Liver (tissue), 3 donors: ENCODE data around the gene NCOA3.

ENCODE experiments used
- CTCF ChIP-seq: fragments of 150-350 bp; IDR thresholded peaks from 2 replicates; pipeline ENCODE4 v1.5.1; 2017; ENCODE audit warnings: improper control_type of control experiment, low read depth, low read length; ENCODE audit not compliant: missing input control
- GABPA ChIP-seq, 2 donors: IDR thresholded peaks in 1 of 2; conservative IDR thresholded peaks in 1 of 2; 2 replicates each; pipeline ENCODE4 v1.6.1; 2016; ENCODE audit warnings: antibody characterized with exemption in 2 of 2, mild to moderate bottlenecking in 1 of 2, moderate library complexity in 1 of 2
- HNF4A ChIP-seq, 2 donors: conservative IDR thresholded peaks; 2 replicates each; pipeline ENCODE4 v1.6.1; 2016; ENCODE audit warnings: antibody characterized with exemption in 2 of 2, mild to moderate bottlenecking in 2 of 2
- donor health status: healthy.
- donor health status: healthy.

- TF ChIP-seq CTCF (no peak), HNF4A (conservative IDR thresholded peaks at IDR 0.05) (no peak), GABPA (IDR thresholded peaks at IDR 0.05 in 1 of 2, conservative IDR thresholded peaks at IDR 0.05 in 1 of 2) (no peak)
Measured at GRCh38 chr20:47670913-47671312, 169.2 kb downstream of the NCOA3 start.
